Coronary artery (tissue), 2 donors: ENCODE data around the gene ADRM1.

Experiments used
- DNase-seq: peaks from one replicate; pipeline ENCODE4 v3.0.0-alpha.2; 2017; ENCODE audit warnings: low spot score
- H3K27ac ChIP-seq, 2 donors: fragments of 200-600 bp; sonication (generic); one replicate each; pipeline ENCODE4 v1.5.1; 2016 to 2019
- H3K4me3 ChIP-seq: fragments of 200-600 bp; sonication (generic); 2 replicates; pipeline ENCODE4 v1.5.1; 2016; ENCODE audit warnings: mild to moderate bottlenecking, moderate library complexity
- TF ChIP-seq, protein P1 (sequence below): fragments of 200-600 bp; sonication (generic); IDR thresholded peaks from one replicate; pipeline ENCODE4 v1.5.1; 2019; ENCODE audit warnings: antibody characterized with exemption

Gene ADRM1

DNA sequence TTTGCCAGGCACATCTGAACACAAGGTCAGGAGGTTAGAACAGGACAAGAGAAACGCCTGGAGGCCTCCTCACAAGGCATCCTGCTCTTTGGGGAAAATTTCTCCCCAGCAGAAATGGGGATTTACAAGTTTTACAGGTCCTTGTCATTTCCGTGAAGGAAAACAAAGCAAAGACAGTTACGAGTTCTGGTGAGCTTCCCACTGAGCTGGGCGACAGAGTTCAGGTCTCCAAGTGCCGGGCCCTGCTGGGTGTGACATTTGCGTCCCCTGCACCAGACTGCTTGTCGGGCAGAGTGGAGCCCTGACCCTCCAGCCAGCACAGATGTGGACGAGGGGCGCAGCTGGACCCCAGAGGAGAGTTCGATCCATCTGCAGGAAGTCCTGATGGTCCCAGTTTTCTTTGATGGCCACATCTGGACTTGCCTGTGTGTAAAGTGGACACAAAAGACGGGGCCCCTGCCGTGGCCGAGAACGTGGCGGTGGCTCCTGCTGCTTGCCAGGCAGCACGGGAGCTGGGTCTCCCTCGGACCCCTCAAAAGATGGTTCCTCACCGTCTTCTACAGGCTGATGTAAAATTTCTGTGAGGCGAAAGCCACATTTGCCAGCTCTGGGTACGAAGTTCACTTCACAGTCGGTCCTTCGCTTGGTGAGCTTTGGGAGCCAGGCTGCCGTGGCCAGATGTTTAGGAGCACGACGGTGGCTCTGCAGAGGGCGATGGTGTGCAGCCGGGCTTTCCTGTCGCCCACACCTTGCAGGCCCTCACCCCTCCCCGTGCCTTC lies 5.2 kb upstream of the ADRM1 start:
- Histone ChIP-seq H3K4me3 (no peak overlapping the region), H3K27ac (no peak overlapping the region)
- TF ChIP-seq, protein P1, sequence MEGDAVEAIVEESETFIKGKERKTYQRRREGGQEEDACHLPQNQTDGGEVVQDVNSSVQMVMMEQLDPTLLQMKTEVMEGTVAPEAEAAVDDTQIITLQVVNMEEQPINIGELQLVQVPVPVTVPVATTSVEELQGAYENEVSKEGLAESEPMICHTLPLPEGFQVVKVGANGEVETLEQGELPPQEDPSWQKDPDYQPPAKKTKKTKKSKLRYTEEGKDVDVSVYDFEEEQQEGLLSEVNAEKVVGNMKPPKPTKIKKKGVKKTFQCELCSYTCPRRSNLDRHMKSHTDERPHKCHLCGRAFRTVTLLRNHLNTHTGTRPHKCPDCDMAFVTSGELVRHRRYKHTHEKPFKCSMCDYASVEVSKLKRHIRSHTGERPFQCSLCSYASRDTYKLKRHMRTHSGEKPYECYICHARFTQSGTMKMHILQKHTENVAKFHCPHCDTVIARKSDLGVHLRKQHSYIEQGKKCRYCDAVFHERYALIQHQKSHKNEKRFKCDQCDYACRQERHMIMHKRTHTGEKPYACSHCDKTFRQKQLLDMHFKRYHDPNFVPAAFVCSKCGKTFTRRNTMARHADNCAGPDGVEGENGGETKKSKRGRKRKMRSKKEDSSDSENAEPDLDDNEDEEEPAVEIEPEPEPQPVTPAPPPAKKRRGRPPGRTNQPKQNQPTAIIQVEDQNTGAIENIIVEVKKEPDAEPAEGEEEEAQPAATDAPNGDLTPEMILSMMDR, result no peak
- no peak for DNase-seq

DNA sequence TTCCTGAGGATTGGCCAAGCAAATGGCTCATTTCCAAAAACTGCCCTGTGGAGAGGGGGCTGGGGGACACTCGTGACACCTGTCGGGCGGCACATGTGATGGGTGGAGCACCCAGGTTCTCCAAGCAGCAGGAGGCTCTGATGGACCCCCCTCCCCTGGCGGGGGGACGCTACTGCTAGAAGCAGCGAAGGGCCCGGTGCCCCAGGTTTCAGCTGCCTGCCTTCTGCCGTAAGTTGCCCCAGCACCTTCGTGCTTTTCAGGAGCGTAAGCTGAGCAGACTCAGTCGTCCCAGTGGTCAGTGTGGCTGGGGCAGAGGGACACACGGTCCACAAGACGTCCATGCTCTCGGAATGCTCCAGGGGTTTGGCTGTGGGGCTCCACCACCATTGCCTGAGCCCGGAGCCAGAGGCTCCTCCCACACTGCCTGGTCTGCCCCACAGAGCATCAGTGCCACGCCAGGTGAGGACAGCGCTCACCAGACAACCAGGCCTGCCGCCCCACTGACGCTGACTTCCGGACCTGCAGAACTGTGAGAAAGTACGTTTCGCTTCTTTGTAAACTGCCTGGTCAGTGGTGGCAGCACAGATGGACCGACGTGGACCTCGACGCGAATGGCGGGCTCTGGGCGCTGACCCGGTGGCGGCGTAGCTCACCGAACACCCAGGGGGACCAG lies 4.1 kb upstream of the ADRM1 start:
- H3K27ac ChIP-seq, result no peak overlapping the region
- no peak for DNase-seq
- H3K4me3 ChIP-seq, result no peak overlapping the region
- TF ChIP-seq, protein P1, result no peak

DNA sequence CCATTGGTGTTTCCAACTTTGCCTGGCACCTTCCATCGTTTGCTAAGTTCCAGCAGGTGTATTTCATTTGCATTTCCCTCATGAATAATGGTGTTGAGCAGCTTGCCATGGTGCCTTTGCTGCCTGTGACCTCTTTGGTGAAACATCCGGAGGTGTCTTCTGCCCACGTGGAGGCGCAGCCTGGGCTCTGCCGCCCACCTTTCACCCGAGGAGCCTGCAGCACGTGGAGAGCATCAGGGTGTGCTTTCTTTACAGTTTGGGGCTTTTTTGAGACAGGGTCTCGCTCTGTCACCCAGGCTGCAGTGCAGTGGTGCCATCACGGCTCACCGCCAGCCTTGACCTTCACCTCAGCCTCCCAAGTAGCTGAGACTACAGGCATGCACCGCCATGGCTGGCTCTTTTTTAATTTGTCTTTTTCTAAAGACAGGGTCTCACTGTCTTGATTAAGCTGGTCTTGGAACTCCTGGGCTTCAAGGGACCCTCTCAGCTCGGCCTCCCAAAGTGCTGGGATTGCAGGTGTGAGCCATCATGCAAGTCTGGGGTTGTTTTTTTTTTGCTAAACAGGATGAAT lies 3.0 kb upstream of the ADRM1 start:
- no peak overlapping the region for H3K27ac ChIP-seq
- TF ChIP-seq, protein P1, result no peak
- H3K4me3 ChIP-seq, result no peak overlapping the region
- DNase-seq, result no peak

DNA sequence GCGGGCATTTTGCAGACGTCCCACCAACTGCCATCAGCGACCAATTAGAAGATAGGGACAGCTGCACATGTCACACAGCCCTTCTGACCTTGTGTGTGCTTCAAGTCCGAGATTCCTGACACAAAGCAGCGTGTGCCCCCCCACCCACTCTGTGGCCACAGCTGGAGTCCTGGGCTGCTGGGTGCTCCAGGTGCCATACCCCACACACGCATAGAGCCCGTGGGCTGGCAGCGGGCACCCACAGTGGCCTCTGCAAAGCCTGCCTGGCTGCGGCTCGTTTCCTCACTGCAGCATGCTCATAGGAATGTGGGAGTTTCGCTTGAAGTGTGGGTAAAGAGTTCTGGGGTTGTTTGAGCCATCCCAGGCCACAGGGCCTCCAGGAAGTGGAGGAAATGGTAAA lies 2.5 kb upstream of the ADRM1 start:
- TF ChIP-seq, protein P1, result no peak
- H3K4me3 ChIP-seq, result no peak overlapping the region
- H3K27ac ChIP-seq, result no peak overlapping the region
- no peak for DNase-seq

DNA sequence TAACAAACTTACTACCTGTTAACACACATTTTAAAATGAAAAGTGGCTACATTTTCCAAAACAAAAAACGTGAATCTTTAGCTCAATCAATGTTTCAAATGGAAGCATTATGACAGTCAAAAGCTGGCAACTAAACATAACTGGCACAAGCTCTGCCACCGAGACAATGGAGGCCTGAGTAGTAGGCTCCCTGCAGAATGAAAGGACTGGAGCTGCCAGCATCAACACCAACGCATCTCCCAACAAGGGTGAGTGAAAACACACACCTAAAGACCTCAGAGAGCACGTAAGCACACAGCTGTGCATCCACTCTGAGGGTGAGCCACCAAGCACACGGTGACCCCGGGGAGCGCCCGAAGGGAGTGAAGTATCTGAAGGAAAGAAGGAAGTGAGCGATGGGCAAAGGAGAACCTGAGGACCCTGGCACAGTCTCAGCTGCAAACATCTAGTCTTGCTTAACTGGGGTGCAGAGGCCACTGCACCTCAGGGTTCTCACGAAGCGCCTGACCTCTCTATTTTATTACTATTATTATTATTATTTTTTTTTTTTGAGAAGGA lies 1.6 kb upstream of the ADRM1 start:
- no peak overlapping the region for H3K27ac ChIP-seq
- no peak for DNase-seq
- H3K4me3 ChIP-seq, result no peak overlapping the region
- TF ChIP-seq, protein P1, result no peak

DNA sequence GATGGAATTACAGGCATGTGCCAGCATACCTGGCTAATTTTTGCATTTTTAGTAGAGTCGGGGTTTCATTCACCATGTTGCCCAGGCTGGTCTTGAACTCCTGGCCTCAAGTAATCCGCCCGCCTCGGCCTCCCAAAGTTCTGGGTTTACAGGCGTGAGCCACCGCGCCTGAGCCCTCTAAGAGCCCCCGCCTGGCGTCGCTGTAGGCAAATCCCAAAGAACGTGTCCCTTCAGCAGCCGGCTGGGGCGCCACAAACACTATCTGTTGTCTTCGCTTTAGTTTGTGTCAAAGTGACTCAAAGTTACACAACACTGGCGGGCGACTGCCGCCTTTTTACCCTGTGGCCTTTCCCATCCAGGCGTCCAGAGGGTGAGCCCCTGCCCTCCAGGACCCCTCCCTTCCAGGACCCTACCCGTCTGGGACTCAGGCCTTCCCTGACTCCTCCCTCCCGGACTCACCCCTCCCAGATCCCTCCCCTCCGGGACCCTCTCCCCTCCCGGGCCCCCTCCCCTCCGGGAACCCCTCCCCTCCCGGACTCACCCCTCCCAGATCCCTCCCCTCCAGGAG lies 940 bp upstream of the ADRM1 start:
- H3K27ac ChIP-seq, result peak overlapping the region; percentile 98 to 100
- peak overlapping the region; percentile 96 for H3K4me3 ChIP-seq
- DNase-seq, result peak; percentile 96
- TF ChIP-seq, protein P1, result peak; percentile 69
